Measurements from ENCODE around the gene CDH24. TPM values are rescaled to one million over a fixed set of nuclear protein-coding genes. Genes with fewer than 3 reads are reported as not detected.

Gene CDH24
- total and polyA plus RNA-seq, 9 of the 15 experiments (the other 6 are each of a cell fraction or from before 2014, with no cell fraction given), result 0.04 to 16.2 (median 4.9) TPM

DNA sequence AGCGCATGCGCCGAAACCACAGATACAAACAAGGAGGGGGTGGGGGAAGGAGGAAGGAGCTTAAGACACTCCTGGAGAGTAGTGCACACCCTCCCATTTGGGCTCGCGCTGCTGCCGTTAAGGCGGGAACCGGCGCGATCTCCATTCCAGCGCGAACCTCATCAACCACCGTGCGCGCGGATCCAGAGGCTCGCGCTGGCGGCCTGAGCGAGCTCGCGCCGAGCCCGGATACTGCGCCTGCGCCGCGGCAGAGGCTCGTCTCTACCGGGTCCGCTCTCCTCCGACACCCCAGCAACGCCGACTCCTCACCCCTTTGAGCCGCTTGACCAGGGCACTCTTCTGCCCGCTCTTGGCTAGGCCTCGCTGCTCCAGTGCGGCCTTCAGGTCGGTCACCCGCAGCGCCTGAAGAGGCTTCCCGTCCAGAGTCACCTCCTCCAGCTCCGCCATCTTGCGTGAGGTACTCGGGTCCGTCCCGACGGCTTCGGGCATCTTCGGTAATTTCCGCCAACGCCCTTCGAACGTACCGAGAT is 37.4 kb upstream of the CDH24 start, which contains the start of gene ACIN1 (continued):
- TF ChIP-seq ZBTB5 (IDR thresholded peaks at IDR 0.05) (peak; percentile 99), PYGO2 (tag; IDR thresholded peaks at IDR 0.05) (no peak), CREB3 (tag; conservative IDR thresholded peaks at IDR 0.05; ENCODE audit: low read depth) (no peak), CREB1 (IDR thresholded peaks at IDR 0.05) (no peak), CREB1 (CRISPR knock-in tag; IDR thresholded peaks at IDR 0.05) (peak; percentile 60; the same call in 1 of the 2 replicates), ZNF277 (CRISPR knock-in tag; IDR thresholded peaks at IDR 0.05; ENCODE audit: borderline replicate concordance) (no peak), ADNP (tag; IDR thresholded peaks at IDR 0.05) (no peak), ZNF143 (CRISPR knock-in tag; IDR thresholded peaks at IDR 0.05) (no peak), EP400 (IDR thresholded peaks at IDR 0.05) (peak; percentile 2; the same call in 1 of the 2 replicates), MBD2 (IDR thresholded peaks at IDR 0.05; ENCODE audit: borderline replicate concordance, low read depth) (peak; percentile 85; the same call in 1 of the 2 replicates), MAZ (CRISPR knock-in tag; conservative IDR thresholded peaks at IDR 0.05 in 1 of 2, IDR thresholded peaks at IDR 0.05 in 1 of 2) (peak; percentile 64 to 91), STAT6 (CRISPR knock-in tag; IDR thresholded peaks at IDR 0.05) (peak; percentile 24; the same call in 1 of the 2 replicates), ETS2 (tag; IDR thresholded peaks at IDR 0.05; ENCODE audit: borderline replicate concordance, poor library complexity, severe bottlenecking) (no peak), HDGF (IDR thresholded peaks at IDR 0.05) (no peak), E2F3 (CRISPR knock-in tag; IDR thresholded peaks at IDR 0.05) (0 out of 2 replicates have a peak, but pooled peaks have one; percentile 74), NFIC (IDR thresholded peaks at IDR 0.05) (peak; percentile 48)
- TF ChIP-seq, protein P1, sequence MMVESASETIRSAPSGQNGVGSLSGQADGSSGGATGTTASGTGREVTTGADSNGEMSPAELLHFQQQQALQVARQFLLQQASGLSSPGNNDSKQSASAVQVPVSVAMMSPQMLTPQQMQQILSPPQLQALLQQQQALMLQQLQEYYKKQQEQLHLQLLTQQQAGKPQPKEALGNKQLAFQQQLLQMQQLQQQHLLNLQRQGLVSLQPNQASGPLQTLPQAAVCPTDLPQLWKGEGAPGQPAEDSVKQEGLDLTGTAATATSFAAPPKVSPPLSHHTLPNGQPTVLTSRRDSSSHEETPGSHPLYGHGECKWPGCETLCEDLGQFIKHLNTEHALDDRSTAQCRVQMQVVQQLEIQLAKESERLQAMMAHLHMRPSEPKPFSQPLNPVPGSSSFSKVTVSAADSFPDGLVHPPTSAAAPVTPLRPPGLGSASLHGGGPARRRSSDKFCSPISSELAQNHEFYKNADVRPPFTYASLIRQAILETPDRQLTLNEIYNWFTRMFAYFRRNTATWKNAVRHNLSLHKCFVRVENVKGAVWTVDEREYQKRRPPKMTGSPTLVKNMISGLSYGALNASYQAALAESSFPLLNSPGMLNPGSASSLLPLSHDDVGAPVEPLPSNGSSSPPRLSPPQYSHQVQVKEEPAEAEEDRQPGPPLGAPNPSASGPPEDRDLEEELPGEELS (CRISPR knock-in tag; IDR thresholded peaks at IDR 0.05; ENCODE audit: borderline replicate concordance), result peak; percentile 93
- TF ChIP-seq, protein P2, sequence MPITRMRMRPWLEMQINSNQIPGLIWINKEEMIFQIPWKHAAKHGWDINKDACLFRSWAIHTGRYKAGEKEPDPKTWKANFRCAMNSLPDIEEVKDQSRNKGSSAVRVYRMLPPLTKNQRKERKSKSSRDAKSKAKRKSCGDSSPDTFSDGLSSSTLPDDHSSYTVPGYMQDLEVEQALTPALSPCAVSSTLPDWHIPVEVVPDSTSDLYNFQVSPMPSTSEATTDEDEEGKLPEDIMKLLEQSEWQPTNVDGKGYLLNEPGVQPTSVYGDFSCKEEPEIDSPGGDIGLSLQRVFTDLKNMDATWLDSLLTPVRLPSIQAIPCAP (CRISPR knock-in tag; IDR thresholded peaks at IDR 0.05; ENCODE audit: borderline replicate concordance), result 0 out of 2 replicates have a peak, but pooled peaks have one; percentile 19
